Urinary bladder (tissue), 4 donors: ENCODE data around the gene BTBD17. TPM values are rescaled to one million over a fixed set of nuclear protein-coding genes. Genes with fewer than 3 reads are reported as not detected.

Experiments used
- DNase-seq: peaks from one replicate; pipeline ENCODE4 v3.0.0-alpha.2; 2015; ENCODE audit errors: extremely low spot score
- H3K27ac ChIP-seq: one replicate; pipeline ENCODE4 v1.5.1; 2013; ENCODE audit warnings: low read depth, mild to moderate bottlenecking, moderate library complexity
- H3K36me3 ChIP-seq: one replicate; pipeline ENCODE4 v1.6.1; 2013; ENCODE audit warnings: mild to moderate bottlenecking, moderate library complexity; ENCODE audit not compliant: insufficient read depth
- H3K4me1 ChIP-seq: one replicate; pipeline ENCODE4 v1.6.1; 2013; ENCODE audit warnings: mild to moderate bottlenecking, moderate library complexity; ENCODE audit not compliant: insufficient read depth
- H3K4me3 ChIP-seq: one replicate; pipeline ENCODE4 v1.5.1; 2013; ENCODE audit warnings: low read depth, low read length
- whole genome bisulfite sequencing: extraction: QIAGEN DNeasy Blood & Tissue Kit; methylation state at CpG from one replicate; pipeline ENCODE4 v1.1.7; 2013; 5-methylcytosine and 5-hydroxymethylcytosine counted together
- polyA plus RNA-seq: library from polyadenylated mRNA; stranded (reverse); fragments of 200-250 nt; gene quantifications from one replicate; pipeline ENCODE4 v1.2.3, GENCODE V29; 2013
- total RNA-seq: library from RNA; depleted of rRNA; stranded (reverse); fragments of >200 nt; gene quantifications from one replicate; pipeline ENCODE4 v1.2.3, GENCODE V29; 2014
- donor health status: healthy with polysubstance abuse.
- donor health status: healthy.

BTBD17 gene
- total and polyA plus RNA-seq, 2 donors, result not detected

DNA sequence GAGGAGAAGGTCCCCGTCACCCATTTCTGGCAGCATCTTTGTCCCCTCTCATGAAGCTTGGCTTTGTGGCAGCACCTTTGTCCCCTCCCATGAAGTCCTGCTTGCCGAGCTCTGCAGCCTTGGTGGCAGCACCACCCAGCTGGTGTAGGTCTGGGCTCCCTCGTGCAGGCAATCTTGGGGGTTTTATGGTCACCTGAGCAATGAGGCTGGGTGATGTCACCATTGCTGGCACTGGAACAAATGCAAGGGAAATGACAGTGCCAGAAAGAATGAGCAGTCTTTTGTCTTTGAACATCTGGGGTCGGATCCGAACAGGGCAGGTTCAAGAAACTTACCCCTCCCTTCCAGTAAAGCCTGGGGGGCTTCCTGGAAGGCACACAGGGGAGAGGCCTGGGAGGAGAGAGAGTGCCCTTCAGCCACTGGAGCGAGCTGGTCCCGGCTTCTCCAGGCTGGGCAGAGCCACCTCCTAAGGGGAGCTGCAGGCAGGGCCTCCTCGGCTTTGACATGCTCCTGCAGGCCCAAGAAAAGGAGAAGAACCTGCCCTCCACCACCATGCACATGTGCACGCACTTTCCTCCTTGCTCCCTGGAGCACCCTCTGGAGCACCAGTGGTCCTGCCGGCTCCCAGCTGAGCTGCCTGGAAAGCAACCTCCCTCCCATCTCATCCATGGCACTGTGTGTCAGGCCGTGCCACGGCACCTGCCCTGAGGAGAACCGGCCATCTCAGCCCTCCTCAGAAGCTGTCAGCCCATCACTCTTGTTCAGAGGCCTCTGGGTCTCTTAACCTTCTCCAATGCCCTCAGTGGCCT, 16.0 kb downstream of the BTBD17 start:
- no peak for DNase-seq
- no peak overlapping the region for H3K27ac ChIP-seq
- no peaks in the 10 kb centered on the region for H3K36me3 ChIP-seq
- no peaks in the 10 kb centered on the region for H3K4me1 ChIP-seq
- no peak overlapping the region for H3K4me3 ChIP-seq
- 70% methylated on average over 13 of the region's 13 CpGs for WGBS

DNA sequence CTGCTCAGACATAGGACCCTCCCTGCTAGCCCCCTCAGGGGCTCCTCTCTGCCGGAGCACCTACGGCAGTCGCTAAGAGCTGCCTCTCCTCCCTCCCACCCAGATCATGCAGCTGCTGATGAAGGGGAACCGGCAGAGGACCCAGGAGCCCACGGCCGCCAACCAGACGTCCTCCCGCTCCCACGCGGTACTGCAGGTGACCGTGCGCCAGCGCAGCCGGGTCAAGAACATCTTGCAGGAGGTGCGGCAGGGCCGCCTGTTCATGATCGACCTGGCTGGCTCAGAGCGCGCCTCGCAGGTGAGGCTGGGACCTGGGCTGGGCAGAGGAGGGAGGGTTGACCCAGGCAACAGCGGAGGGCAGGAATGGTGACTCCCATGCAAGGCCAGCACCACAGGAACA, 17.0 kb downstream of the BTBD17 start:
- Histone ChIP-seq H3K27ac (no peak overlapping the region), H3K36me3 (no peaks in the 10 kb centered on the region), H3K4me1 (no peaks in the 10 kb centered on the region), H3K4me3 (no peak overlapping the region)
- 79% methylated on average over 21 of the region's 21 CpGs for WGBS
- DNase-seq, result no peak

- 52% methylated on average over 9 of the region's 9 CpGs for WGBS
- H3K4me1 ChIP-seq, result no peaks in the 10 kb centered on the region
- DNase-seq, result no peak
- no peaks in the 10 kb centered on the region for H3K36me3 ChIP-seq
- H3K4me3 ChIP-seq, result no peak overlapping the region
- H3K27ac ChIP-seq, result no peak overlapping the region
Measured at GRCh38 chr17:74343526-74344284, 18.0 kb downstream of the BTBD17 start.

DNA sequence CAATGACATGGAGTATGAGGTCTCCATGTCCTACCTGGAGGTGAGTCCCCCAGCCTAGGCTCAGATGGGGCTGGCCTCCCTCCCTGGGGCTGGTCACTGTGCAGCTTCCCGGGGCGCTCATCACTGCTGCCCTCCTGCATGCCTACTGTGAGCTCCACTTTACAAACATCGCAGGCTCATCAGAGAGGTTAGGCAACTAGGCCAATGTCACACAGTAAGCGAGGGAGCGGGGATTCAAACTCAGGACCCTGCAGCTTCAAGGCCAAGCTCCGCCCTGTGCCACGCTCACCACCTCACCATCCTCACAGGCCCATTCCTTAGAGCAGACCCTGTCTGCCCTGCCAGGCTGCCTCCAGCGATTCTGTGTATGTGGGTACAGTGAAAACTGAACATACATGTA, 18.5 kb downstream of the BTBD17 start:
- 81% methylated on average over 8 of the region's 8 CpGs for WGBS
- H3K4me1 ChIP-seq, result no peaks in the 10 kb centered on the region
- H3K27ac ChIP-seq, result no peak overlapping the region
- no peaks in the 10 kb centered on the region for H3K36me3 ChIP-seq
- DNase-seq, result no peak
- H3K4me3 ChIP-seq, result no peak overlapping the region

DNA sequence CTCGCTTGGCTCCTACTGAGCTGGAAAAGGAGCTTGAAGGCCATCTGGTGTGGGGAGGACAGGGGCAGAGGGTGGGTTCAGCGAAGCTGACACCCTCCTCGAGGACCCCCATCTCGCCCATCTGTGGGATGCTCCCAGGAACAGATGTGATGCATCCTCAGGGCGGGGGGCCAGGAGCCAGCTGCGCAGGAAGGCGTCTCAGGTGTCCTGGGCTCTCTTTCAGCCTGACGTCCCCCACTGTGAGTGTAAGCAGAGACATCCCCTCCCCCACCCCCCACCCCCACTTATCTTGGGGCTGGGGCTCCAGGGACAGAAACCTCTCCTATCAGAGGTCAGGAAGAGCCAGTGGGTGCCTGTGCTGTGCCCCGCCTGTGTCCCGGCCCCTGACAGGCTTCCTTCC, 19.4 kb downstream of the BTBD17 start:
- H3K4me3 ChIP-seq, result no peak overlapping the region
- no peak for DNase-seq
- H3K27ac ChIP-seq, result no peak overlapping the region
- no peaks in the 10 kb centered on the region for H3K4me1 ChIP-seq
- WGBS, result 77% methylated on average over 10 of the region's 10 CpGs
- no peaks in the 10 kb centered on the region for H3K36me3 ChIP-seq

DNA sequence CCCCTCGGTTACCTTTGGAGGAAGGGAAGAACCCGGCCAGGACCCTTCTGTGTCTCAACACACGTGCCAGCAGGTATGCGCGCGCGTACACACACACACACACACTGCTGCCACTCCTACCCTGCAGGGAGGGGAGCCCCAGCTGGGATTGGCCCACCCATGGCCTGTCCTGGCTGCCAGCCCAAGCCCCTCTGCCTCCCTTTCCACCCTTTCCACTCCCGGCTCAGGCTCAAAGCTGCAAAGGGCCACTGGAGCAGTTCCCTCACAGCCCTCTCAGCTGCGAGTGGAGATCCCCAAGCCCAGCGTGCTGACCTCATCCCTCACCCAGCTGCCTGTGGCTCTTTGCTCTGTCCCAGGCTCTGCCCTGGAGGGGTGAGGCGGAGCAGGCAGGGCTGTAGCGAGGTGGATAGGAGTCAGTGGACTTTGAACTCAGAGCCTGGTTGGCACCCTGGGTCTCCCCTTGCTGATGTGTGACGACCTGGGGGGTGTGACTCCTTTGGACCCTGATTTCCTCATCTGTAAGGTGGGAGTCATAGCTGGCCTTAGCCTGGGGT, 21.1 kb downstream of the BTBD17 start:
- Histone ChIP-seq H3K27ac (no peak overlapping the region), H3K4me3 (no peak overlapping the region), H3K4me1 (no peaks in the 10 kb centered on the region), H3K36me3 (no peaks in the 10 kb centered on the region)
- WGBS, result 60% methylated on average over 13 of the region's 13 CpGs
- DNase-seq, result no peak

GRCh38 chr17:74339537-74340195, 22.0 kb downstream of the BTBD17 start:
- DNase-seq, result no peak
- no peaks in the 10 kb centered on the region for H3K36me3 ChIP-seq
- no peaks in the 10 kb centered on the region for H3K4me1 ChIP-seq
- no peak overlapping the region for H3K4me3 ChIP-seq
- no peak overlapping the region for H3K27ac ChIP-seq
- WGBS, result 83% methylated on average over 19 of the region's 19 CpGs

DNA sequence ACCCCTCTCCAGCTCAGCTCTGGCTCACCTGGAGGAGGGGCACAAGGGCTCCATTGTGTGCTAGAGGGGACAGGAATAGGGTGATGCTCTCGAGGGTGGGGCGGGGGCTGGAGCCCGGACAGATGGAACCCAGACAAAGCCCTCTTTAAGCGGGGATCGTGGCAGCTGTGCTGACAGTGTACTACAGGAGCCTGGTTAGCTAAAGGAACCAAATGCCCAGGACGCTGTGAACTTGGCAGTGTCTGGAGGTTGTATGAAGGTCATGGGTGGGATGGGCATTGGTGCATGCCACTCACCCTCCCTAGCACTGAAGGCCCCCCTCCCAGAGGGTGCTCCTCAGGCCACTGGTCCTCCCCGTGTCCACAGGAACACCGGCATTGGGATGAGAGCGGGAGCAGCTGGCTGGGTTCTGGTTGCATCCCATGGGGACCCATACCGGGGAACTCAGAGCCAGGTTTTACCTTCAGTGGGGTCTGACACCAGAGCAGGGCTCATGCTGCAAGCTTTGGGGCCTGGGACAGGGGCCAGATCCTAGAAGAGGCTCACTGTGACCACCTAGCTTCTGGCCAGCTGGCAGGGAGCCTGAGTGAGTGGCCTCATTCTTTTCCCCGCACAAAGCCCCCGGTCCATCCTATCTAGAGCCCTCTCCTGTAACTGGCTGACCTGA, 23.7 kb downstream of the BTBD17 start:
- Histone ChIP-seq H3K36me3 (no peaks in the 10 kb centered on the region), H3K4me1 (no peaks in the 10 kb centered on the region), H3K27ac (no peak overlapping the region), H3K4me3 (no peak overlapping the region)
- 59% methylated on average over 12 of the region's 12 CpGs for WGBS
- no peak for DNase-seq

GRCh38 chr17:74336307-74336706, 25.4 kb downstream of the BTBD17 start:
- H3K27ac ChIP-seq, result no peak overlapping the region
- WGBS, result 78% methylated on average over 7 of the region's 7 CpGs
- no peak for DNase-seq
- H3K36me3 ChIP-seq, result no peaks in the 10 kb centered on the region
- H3K4me3 ChIP-seq, result no peak overlapping the region
- no peaks in the 10 kb centered on the region for H3K4me1 ChIP-seq

DNA sequence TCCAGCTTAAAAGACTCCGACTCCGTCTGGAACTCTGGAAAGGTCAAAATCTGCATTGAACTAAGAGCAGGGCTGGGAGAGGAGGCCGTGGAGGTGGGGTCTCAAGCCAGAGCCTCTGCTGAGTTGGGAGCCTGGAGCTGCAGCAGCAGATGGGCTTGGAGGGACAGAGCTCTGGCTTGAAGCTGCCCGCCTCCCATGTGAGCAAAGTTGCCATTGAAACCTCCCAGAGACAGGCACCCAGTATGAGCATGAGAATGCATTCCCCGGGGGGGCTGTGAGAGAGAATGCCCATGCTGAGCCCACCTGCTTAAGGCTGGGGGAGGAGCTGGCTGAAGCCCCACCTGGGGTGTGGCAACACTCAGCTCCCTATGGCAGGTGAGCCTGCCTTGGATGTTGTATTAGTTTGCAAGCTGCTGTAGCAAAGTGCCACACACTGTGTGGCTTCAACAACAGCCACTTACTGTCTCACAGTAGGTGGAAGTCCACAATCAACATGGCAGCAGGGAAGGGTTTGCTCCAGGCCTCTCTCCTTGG, 26.1 kb downstream of the BTBD17 start:
- Histone ChIP-seq H3K4me1 (no peaks in the 10 kb centered on the region), H3K27ac (no peak overlapping the region), H3K4me3 (no peak overlapping the region), H3K36me3 (no peaks in the 10 kb centered on the region)
- DNase-seq, result no peak
- WGBS, result 73% methylated on average over 5 of the region's 5 CpGs

DNA sequence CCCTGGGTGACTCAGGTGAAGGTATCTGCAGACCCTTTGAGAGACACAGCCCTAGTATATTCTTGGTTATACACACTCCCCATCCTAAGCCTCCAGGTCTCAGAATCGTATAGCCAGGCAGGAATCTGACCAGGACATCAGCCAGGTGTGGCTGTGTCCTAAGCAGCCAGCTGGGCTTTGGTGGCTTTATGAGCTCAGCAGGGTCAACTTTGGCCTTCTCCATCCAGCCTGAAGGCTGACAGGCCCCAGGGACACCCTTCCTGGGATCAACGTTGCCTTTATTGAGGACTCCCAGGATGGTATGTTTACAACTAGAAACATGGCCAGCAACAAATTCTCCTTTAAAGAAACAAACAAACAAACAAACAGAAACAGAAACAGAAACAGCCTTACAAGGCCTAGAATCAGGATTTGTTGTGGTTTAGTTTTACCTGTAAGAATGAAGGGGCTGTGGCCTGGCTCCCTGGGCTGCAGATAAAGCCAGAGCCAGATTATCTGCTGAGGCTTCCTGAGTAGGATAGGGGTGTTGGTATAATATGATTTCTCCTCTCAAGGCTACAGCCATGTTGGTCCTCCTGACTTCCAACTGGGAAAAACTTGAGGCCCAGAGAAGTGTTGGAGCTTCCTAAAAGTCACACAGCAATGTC, 27.2 kb downstream of the BTBD17 start:
- DNase-seq, result no peak
- no peak overlapping the region for H3K27ac ChIP-seq
- 77% methylated on average over 2 of the region's 2 CpGs for WGBS
- H3K36me3 ChIP-seq, result no peaks in the 10 kb centered on the region
- no peak overlapping the region for H3K4me3 ChIP-seq
- H3K4me1 ChIP-seq, result no peaks in the 10 kb centered on the region

DNA sequence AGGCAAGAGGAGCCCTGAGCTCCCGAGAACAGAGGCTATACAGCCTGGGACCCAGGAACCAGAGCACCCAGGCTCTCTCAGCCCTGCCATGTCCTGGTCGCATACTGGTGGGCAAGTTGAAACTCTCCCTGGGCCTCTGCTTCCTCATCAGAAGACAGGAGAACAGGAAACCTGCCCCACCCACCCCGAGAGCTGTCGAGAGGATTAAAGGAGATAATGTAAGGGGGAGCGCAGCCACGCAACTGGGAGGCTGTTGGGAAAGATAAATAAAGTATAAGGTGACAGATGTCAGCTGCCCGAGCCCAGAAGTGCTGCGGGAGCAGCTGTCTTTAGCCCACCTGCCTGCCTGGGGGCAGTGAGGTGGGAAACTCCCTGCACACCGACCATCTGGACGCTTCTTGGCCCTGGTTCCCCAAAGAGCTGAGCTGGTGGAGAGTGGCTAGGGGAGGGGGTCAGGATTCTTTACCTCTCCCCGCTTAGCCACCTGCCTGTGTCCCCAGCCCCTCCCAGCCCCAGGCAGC, 28.8 kb downstream of the BTBD17 start:
- Histone ChIP-seq H3K27ac (no peak overlapping the region), H3K4me3 (no peak overlapping the region), H3K36me3 (no peaks in the 10 kb centered on the region), H3K4me1 (no peaks in the 10 kb centered on the region)
- 30% methylated on average over 11 of the region's 11 CpGs for whole genome bisulfite sequencing
- DNase-seq, result no peak
